Measurements from ENCODE around the gene KRTAP2-3. TPM values are rescaled to one million over a fixed set of nuclear protein-coding genes. Genes with fewer than 3 reads are reported as not detected.

KRTAP2-3 gene
- total and polyA plus RNA-seq, 10 donors: not detected

GRCh38 chr17:41012326-41013120, 47.4 kb downstream of the KRTAP2-3 start:
- intact Hi-C loops (cut with DNase I; ENCODE audit: low total_unique reads): no loop called here
- no peak for TF ChIP-seq POLR2AphosphoS5 (IDR thresholded peaks at IDR 0.05)
- no peak for TF ChIP-seq POLR2A (IDR thresholded peaks at IDR 0.05)
- no peak for TF ChIP-seq CTCF (IDR thresholded peaks at IDR 0.05 in 8 of 11, conservative IDR thresholded peaks at IDR 0.05 in 3 of 11)
- Histone ChIP-seq H3K4me1 (no peaks in the 10 kb centered on the region), H3K27me3 (replicated peaks in 1 of 7) (no peaks in the 10 kb centered on the region), H3K27ac (no peak overlapping the region), H3K4me3 (no peak overlapping the region), H3K9me3 (no peaks in the 10 kb centered on the region), H3K36me3 (no peaks in the 10 kb centered on the region)
- WGBS, 5 donors: 64 to 79% (median 75%) methylated on average over 6 of the region's 6 CpGs
- DNase-seq: no peak

GRCh38 chr17:41010441-41010840, 49.5 kb downstream of the KRTAP2-3 start:
- DNase-seq: no peak
- Histone ChIP-seq H3K27ac (no peak overlapping the region), H3K27me3 (replicated peaks in 1 of 7) (no peaks in the 10 kb centered on the region), H3K36me3 (no peaks in the 10 kb centered on the region), H3K4me1 (no peaks in the 10 kb centered on the region), H3K9me3 (no peaks in the 10 kb centered on the region), H3K4me3 (no peak overlapping the region)
- no peak for TF ChIP-seq POLR2A (IDR thresholded peaks at IDR 0.05)
- no peak for TF ChIP-seq CTCF (IDR thresholded peaks at IDR 0.05 in 8 of 11, conservative IDR thresholded peaks at IDR 0.05 in 3 of 11)
- no peak for TF ChIP-seq POLR2AphosphoS5 (IDR thresholded peaks at IDR 0.05)
- intact Hi-C loops (cut with DNase I; ENCODE audit: low total_unique reads): no loop called here

GRCh38 chr17:41009936-41010335, 50.0 kb downstream of the KRTAP2-3 start:
- no peak overlapping the region for H3K27ac ChIP-seq
- 83 to 91% (median 89%) methylated on average over 1 of the region's 1 CpG for WGBS, 5 donors
- no peak for TF ChIP-seq CTCF (IDR thresholded peaks at IDR 0.05 in 8 of 11, conservative IDR thresholded peaks at IDR 0.05 in 3 of 11)
- no peak for TF ChIP-seq POLR2AphosphoS5 (IDR thresholded peaks at IDR 0.05)
- no peak for TF ChIP-seq POLR2A (IDR thresholded peaks at IDR 0.05)
- intact Hi-C loops (cut with DNase I; ENCODE audit: low total_unique reads): no loop called here
- no peaks in the 10 kb centered on the region for H3K27me3 ChIP-seq (replicated peaks in 1 of 7)
- H3K4me3 ChIP-seq: no peak overlapping the region
- no peaks in the 10 kb centered on the region for H3K9me3 ChIP-seq
- no peaks in the 10 kb centered on the region for H3K4me1 ChIP-seq
- no peaks in the 10 kb centered on the region for H3K36me3 ChIP-seq
- no peak for DNase-seq

- 62 to 80% (median 71%) methylated on average over 4 of the region's 4 CpGs for WGBS, 5 donors
- no peak for DNase-seq
- H3K27ac ChIP-seq: no peak overlapping the region
- H3K36me3 ChIP-seq: no peaks in the 10 kb centered on the region
- H3K9me3 ChIP-seq: no peaks in the 10 kb centered on the region
- no peak for TF ChIP-seq POLR2A (IDR thresholded peaks at IDR 0.05)
- no peak for TF ChIP-seq POLR2AphosphoS5 (IDR thresholded peaks at IDR 0.05)
- no peak for TF ChIP-seq CTCF (IDR thresholded peaks at IDR 0.05 in 8 of 11, conservative IDR thresholded peaks at IDR 0.05 in 3 of 11)
- no peak overlapping the region for H3K4me3 ChIP-seq
- intact Hi-C loops (cut with DNase I; ENCODE audit: low total_unique reads): no loop called here
- H3K4me1 ChIP-seq: no peaks in the 10 kb centered on the region
- peaks cover 0 to 3% (median 0%) of the 10 kb centered on the region in 7 donors for H3K27me3 ChIP-seq (replicated peaks in 1 of 7)
These were observed 50.6 kb downstream of the KRTAP2-3 start for GRCh38 chr17:41009301-41009760.

Data from spleen (tissue), 11 donors.